IPS DF 6.9 (cell line): ENCODE data around the gene PALM3.
"Not testable (repeated sequence)": the region's sequence is repeated elsewhere in the genome, so short reads cannot be mapped to it uniquely, and the experiment has no call there.

Experiments used
- DNase-seq: peaks from one replicate; pipeline ENCODE4 v3.0.0-alpha.2; 2013; ENCODE audit warnings: low read depth, low spot score
- H3K27ac ChIP-seq: one replicate; pipeline ENCODE4 v1.5.1; 2013; ENCODE audit warnings: low read length, control low read depth
- H3K27me3 ChIP-seq: 2 replicates; pipeline ENCODE4 v1.6.1; 2013; ENCODE audit warnings: mild to moderate bottlenecking, low read length; ENCODE audit not compliant: control insufficient read depth, insufficient read depth
- H3K36me3 ChIP-seq: 2 replicates; pipeline ENCODE4 v1.6.1; 2013; ENCODE audit warnings: low read length; ENCODE audit not compliant: control insufficient read depth, insufficient read depth
- H3K4me1 ChIP-seq: 2 replicates; pipeline ENCODE4 v1.6.1; 2013; ENCODE audit warnings: low read length; ENCODE audit not compliant: control insufficient read depth, insufficient read depth
- H3K4me3 ChIP-seq: 2 replicates; pipeline ENCODE4 v1.5.1; 2013; ENCODE audit warnings: mild to moderate bottlenecking, low read length
- H3K9me3 ChIP-seq: 2 replicates; pipeline ENCODE4 v1.6.1; 2013; ENCODE audit warnings: low read length, inconsistent platforms; ENCODE audit not compliant: control insufficient read depth, insufficient read depth
- WGBS: extraction: QIAGEN DNeasy Blood & Tissue Kit; methylation state at CpG from one replicate; pipeline ENCODE4 v1.1.7; 2013; ENCODE audit warnings: mixed read lengths, missing lambda C conversion rate; ENCODE audit not compliant: insufficient read length, insufficient coverage; 5-methylcytosine and 5-hydroxymethylcytosine counted together

Gene PALM3

GRCh38 chr19:14030997-14031718 is 30.7 kb downstream of the PALM3 start:
- DNase-seq: no peak
- H3K36me3 ChIP-seq: no peaks in the 10 kb centered on the region
- no peaks in the 10 kb centered on the region for H3K9me3 ChIP-seq
- H3K4me3 ChIP-seq: peak overlapping the region; percentile 41; the same call in 1 of the 2 replicates
- no CpG with 5 or more reads among the region's 20 CpGs for WGBS
- H3K27me3 ChIP-seq: no peaks in the 10 kb centered on the region
- H3K27ac ChIP-seq: no peak overlapping the region
- H3K4me1 ChIP-seq: no peaks in the 10 kb centered on the region; the same call in 1 of the 2 replicates

- no peaks in the 10 kb centered on the region for H3K27me3 ChIP-seq
- no peaks in the 10 kb centered on the region; the same call in 1 of the 2 replicates for H3K4me1 ChIP-seq
- no CpG with 5 or more reads among the region's 4 CpGs for WGBS
- H3K36me3 ChIP-seq: no peaks in the 10 kb centered on the region
- H3K4me3 ChIP-seq: no peak overlapping the region
- H3K9me3 ChIP-seq: no peaks in the 10 kb centered on the region
- no peak overlapping the region for H3K27ac ChIP-seq
- DNase-seq: no peak
These were observed 33.0 kb downstream of the PALM3 start for GRCh38 chr19:14028901-14029300.

- Histone ChIP-seq H3K27ac (no peak within 1 kb of the TSS), H3K36me3 (no peaks in the 10 kb centered on the region), H3K4me1 (no peaks in the 10 kb centered on the region; the same call in 1 of the 2 replicates), H3K27me3 (no peaks in the 10 kb centered on the region), H3K9me3 (no peaks in the 10 kb centered on the region), H3K4me3 (no peak within 1 kb of the TSS)
- no peak for DNase-seq
- WGBS: no CpG with 5 or more reads among the region's 24 CpGs
These were observed 33.9 kb downstream of the PALM3 start, which contains the start of gene RLN3 for GRCh38 chr19:14027856-14028450. RLN3 (plus strand) TSS chr19:14028148; CDS start chr19:14028205, 57 bp downstream.

- DNase-seq, H3K27ac ChIP-seq, H3K27me3 ChIP-seq, H3K4me3 ChIP-seq, H3K4me1 ChIP-seq, H3K9me3 ChIP-seq, H3K36me3 ChIP-seq: not testable (repeated sequence)
- no CpG with 5 or more reads among the region's 5 CpGs for WGBS
These were observed 35.2 kb downstream of the PALM3 start for GRCh38 chr19:14026652-14027192.

GRCh38 chr19:14023404-14024235 is 38.3 kb downstream of the PALM3 start:
- no peak for DNase-seq
- Histone ChIP-seq H3K9me3 (no peaks in the 10 kb centered on the region), H3K27me3 (no peaks in the 10 kb centered on the region), H3K4me3 (no peak overlapping the region), H3K36me3 (no peaks in the 10 kb centered on the region), H3K27ac (no peak overlapping the region), H3K4me1 (no peaks in the 10 kb centered on the region)
- no CpG with 5 or more reads among the region's 9 CpGs for WGBS

GRCh38 chr19:14022469-14022868 is 39.4 kb downstream of the PALM3 start:
- Histone ChIP-seq H3K27me3 (no peaks in the 10 kb centered on the region), H3K36me3 (no peaks in the 10 kb centered on the region), H3K9me3 (no peaks in the 10 kb centered on the region), H3K4me3 (no peak overlapping the region), H3K27ac (no peak overlapping the region), H3K4me1 (no peaks in the 10 kb centered on the region)
- no CpG with 5 or more reads among the region's 4 CpGs for WGBS
- no peak for DNase-seq

GRCh38 chr19:14021474-14021873 is 40.4 kb downstream of the PALM3 start:
- no peak overlapping the region for H3K27ac ChIP-seq
- H3K4me3 ChIP-seq: no peak overlapping the region
- no peaks in the 10 kb centered on the region for H3K36me3 ChIP-seq
- no peak for DNase-seq
- H3K27me3 ChIP-seq: no peaks in the 10 kb centered on the region
- no peaks in the 10 kb centered on the region for H3K9me3 ChIP-seq
- WGBS: no CpG with 5 or more reads among the region's 5 CpGs
- no peaks in the 10 kb centered on the region for H3K4me1 ChIP-seq

- not testable (repeated sequence) for H3K4me3 ChIP-seq, H3K9me3 ChIP-seq, H3K27me3 ChIP-seq, H3K36me3 ChIP-seq, DNase-seq, H3K4me1 ChIP-seq, H3K27ac ChIP-seq
- WGBS: no CpG with 5 or more reads among the region's 3 CpGs
These were observed 42.1 kb downstream of the PALM3 start for GRCh38 chr19:14019739-14020138.

GRCh38 chr19:14019100-14019499 is 42.8 kb downstream of the PALM3 start:
- no CpG with 5 or more reads among the region's 6 CpGs for WGBS
- no peaks in the 10 kb centered on the region for H3K27me3 ChIP-seq
- H3K27ac ChIP-seq: no peak overlapping the region
- no peak overlapping the region for H3K4me3 ChIP-seq
- H3K4me1 ChIP-seq: no peaks in the 10 kb centered on the region
- no peaks in the 10 kb centered on the region for H3K36me3 ChIP-seq
- no peak for DNase-seq
- H3K9me3 ChIP-seq: no peaks in the 10 kb centered on the region

- H3K4me3 ChIP-seq: no peak overlapping the region
- DNase-seq: no peak
- no peaks in the 10 kb centered on the region for H3K36me3 ChIP-seq
- no peaks in the 10 kb centered on the region for H3K9me3 ChIP-seq
- no peaks in the 10 kb centered on the region for H3K4me1 ChIP-seq
- no peaks in the 10 kb centered on the region for H3K27me3 ChIP-seq
- H3K27ac ChIP-seq: no peak overlapping the region
- no CpG with 5 or more reads among the region's 8 CpGs for WGBS
These were observed 46.3 kb downstream of the PALM3 start for GRCh38 chr19:14015524-14016035.
